CD14-positive monocyte (primary cell): ENCODE measurements around the gene TTLL10. TPM values are rescaled to one million over a fixed set of nuclear protein-coding genes. Genes with fewer than 3 reads are reported as not detected.

Experiments
- DNase-seq, 3 donors: peaks; one replicate each; pipeline ENCODE4 v3.0.0-alpha.2; 2011 to 2022
- H2AFZ ChIP-seq: 2 replicates; pipeline ENCODE4 v1.6.0; 2012; ENCODE audit warnings: mild to moderate bottlenecking, low read depth, low read length, inconsistent platforms; ENCODE audit not compliant: insufficient read depth, poor library complexity, severe bottlenecking
- H3K27ac ChIP-seq, 2 donors: 1 replicate in 1 of 2; 2 replicates in 1 of 2; pipeline ENCODE4 v1.5.1; 2012 to 2013; ENCODE audit warnings: low read length in 2 of 2, control low read depth in 1 of 2, inconsistent platforms in 1 of 2, low read depth in 1 of 2, mild to moderate bottlenecking in 1 of 2
- H3K27me3 ChIP-seq, 2 donors: one replicate each; pipeline versions ENCODE4 v1.6.0 to v1.6.1; 2011 to 2013; ENCODE audit warnings: low read length in 2 of 2; ENCODE audit not compliant: control insufficient read depth in 2 of 2, insufficient read depth in 2 of 2
- H3K36me3 ChIP-seq, 2 donors: replicated peaks in 1 of 2; 1 replicate in 1 of 2; 2 replicates in 1 of 2; pipeline versions ENCODE4 v1.5.1 to v1.6.1; 2012 to 2013; ENCODE audit warnings: low read length in 2 of 2, control low read depth in 1 of 2, inconsistent platforms in 1 of 2, mild to moderate bottlenecking in 1 of 2; ENCODE audit not compliant: insufficient read depth in 2 of 2, control insufficient read depth in 1 of 2
- H3K4me1 ChIP-seq, 2 donors: 1 replicate in 1 of 2; 2 replicates in 1 of 2; pipeline versions ENCODE4 v1.5.1 to v1.6.1; 2012 to 2013; ENCODE audit warnings: low read length in 2 of 2, control low read depth in 1 of 2, inconsistent platforms in 1 of 2, mild to moderate bottlenecking in 1 of 2, moderate library complexity in 1 of 2; ENCODE audit not compliant: insufficient read depth in 2 of 2, control insufficient read depth in 1 of 2
- H3K4me2 ChIP-seq: replicated peaks from 2 replicates; pipeline ENCODE3; 2012; ENCODE audit warnings: low read length, moderate library complexity, mild to moderate bottlenecking; ENCODE audit not compliant: poor library complexity, severe bottlenecking; ENCODE audit errors: extremely low read depth
- H3K4me3 ChIP-seq, 3 experiments: fragments of 200-600 bp in 1 of 3; sonication (generic) in 1 of 3; replicated peaks in 1 of 3; 1 replicate in 2 of 3; 2 replicates in 1 of 3; pipeline ENCODE4 v1.5.1; 2011 to 2013; ENCODE audit warnings: low read length in 3 of 3, mild to moderate bottlenecking in 3 of 3, control low read depth in 2 of 3, low read depth in 2 of 3, inconsistent platforms in 1 of 3, moderate library complexity in 1 of 3
- H3K79me2 ChIP-seq: 2 replicates; pipeline ENCODE4 v1.6.0; 2012; ENCODE audit warnings: mild to moderate bottlenecking, control low read depth, inconsistent platforms, low read length, moderate library complexity; ENCODE audit not compliant: insufficient read depth
- H3K9ac ChIP-seq: 2 replicates; pipeline ENCODE4 v1.6.0; 2017; ENCODE audit warnings: low read length, mild to moderate bottlenecking; ENCODE audit not compliant: insufficient read depth, poor library complexity, severe bottlenecking
- H3K9me3 ChIP-seq, 2 donors: replicated peaks in 1 of 2; 1 replicate in 1 of 2; 2 replicates in 1 of 2; pipeline versions ENCODE4 v1.5.1 to v1.6.1; 2012 to 2013; ENCODE audit warnings: low read length in 2 of 2, control low read depth in 1 of 2; ENCODE audit not compliant: control insufficient read depth in 1 of 2, insufficient read depth in 1 of 2
- H4K20me1 ChIP-seq: 2 replicates; pipeline ENCODE4 v1.6.0; 2012; ENCODE audit warnings: mild to moderate bottlenecking, low read length, control low read depth, moderate library complexity; ENCODE audit not compliant: insufficient read depth
- H3K27ac Mint-ChIP-seq, 7 donors: one replicate each; pipeline ENCODE4 v1.8.0; 2020; ENCODE audit warnings: mild to moderate bottlenecking in 7 of 7, mixed read lengths in 7 of 7, moderate library complexity in 6 of 7, inconsistent platforms in 2 of 7
- H3K27me3 Mint-ChIP-seq, 3 donors: one replicate each; pipeline ENCODE4 v1.8.0; 2021 to 2022; ENCODE audit warnings: low read depth in 3 of 3, mild to moderate bottlenecking in 3 of 3, mixed read lengths in 3 of 3, moderate library complexity in 3 of 3, inconsistent platforms in 1 of 3
- H3K36me3 Mint-ChIP-seq, 2 donors: one replicate each; pipeline ENCODE4 v1.8.0; 2020; ENCODE audit warnings: mixed read lengths in 2 of 2, inconsistent platforms in 1 of 2, mild to moderate bottlenecking in 1 of 2
- H3K4me1 Mint-ChIP-seq: one replicate; pipeline ENCODE4 v1.8.0; 2020; ENCODE audit warnings: mild to moderate bottlenecking, mixed read lengths
- H3K4me3 Mint-ChIP-seq, 2 donors: one replicate each; pipeline ENCODE4 v1.8.0; 2020; ENCODE audit warnings: mild to moderate bottlenecking in 2 of 2, mixed read lengths in 2 of 2, moderate library complexity in 1 of 2
- H3K9me3 Mint-ChIP-seq, 7 donors: one replicate each; pipeline ENCODE4 v1.8.0; 2020 to 2022; ENCODE audit warnings: mixed read lengths in 7 of 7, mild to moderate bottlenecking in 6 of 7, moderate library complexity in 6 of 7, inconsistent platforms in 2 of 7
- WGBS: methylation state at CpG from one replicate; pipeline ENCODE4 v1.1.5; 2013; ENCODE audit warnings: missing lambda C conversion rate; ENCODE audit not compliant: insufficient coverage; 5-methylcytosine and 5-hydroxymethylcytosine counted together
- intact Hi-C, 2 donors: fragments of 100-400 bp; cut with micrococcal nuclease; formaldehyde crosslinking; loops; one replicate each; pipeline versions ENCODE4 v1.15.0 to v1.15.1; 2023
- polyA plus RNA-seq, 3 donors: library from polyadenylated mRNA; depleted of rRNA in 1 of 3; unstranded in 2 of 3; stranded (reverse) in 1 of 3; fragments of 300-500 nt in 2 of 3; fragments of >200 nt in 1 of 3; fragmentation: Illumina TruSeq in 2 of 3; gene quantifications; 1 replicate in 2 of 3; 2 replicates in 1 of 3; pipeline ENCODE4 v1.2.3, GENCODE V29; 2012 to 2021
- TF ChIP-seq, protein P1 (sequence below): fragments of 200-600 bp; IDR thresholded peaks from one replicate; pipeline ENCODE4 v1.8.0; 2022; ENCODE audit warnings: antibody characterized with exemption, mild to moderate bottlenecking

The TTLL10 gene
- polyA plus RNA-seq, 3 donors: 0.06 TPM; not detected in 2

DNA sequence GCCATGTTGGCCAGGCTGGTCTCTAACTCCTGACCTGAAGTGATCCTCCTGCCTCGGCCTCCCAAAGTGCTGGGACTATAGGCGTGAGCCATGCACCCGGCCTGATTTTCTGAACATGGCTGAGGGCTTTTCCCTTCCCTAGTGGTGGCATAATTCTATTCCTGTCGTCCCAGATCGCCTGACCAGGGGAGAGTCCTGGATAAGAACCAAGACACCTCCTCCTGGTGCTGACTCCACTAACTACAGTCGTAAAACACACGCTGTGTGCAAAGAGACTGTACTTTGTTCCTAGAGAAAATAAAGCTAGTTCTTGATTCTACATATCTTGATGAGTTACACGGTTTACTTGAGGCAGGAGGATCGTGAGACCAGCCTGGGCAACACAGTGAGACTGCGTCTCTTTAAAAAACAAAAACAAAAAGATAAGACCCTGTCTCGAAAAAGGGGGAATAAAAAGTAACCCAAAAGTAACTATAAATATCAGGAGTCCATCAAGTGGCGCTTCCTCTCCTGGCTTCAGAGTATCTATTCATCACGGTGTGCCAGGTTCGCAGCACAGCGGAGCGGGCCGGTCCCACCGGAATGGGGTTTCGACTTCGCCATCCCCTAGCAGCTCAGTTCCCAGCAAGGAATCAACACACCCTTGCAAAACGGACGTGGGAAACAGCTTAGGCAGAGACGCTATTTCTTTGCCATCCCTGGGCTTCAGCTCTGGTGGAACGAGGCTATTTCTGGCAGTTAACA, 57.1 kb downstream of the TTLL10 start:
- no peaks in the 10 kb centered on the region for H3K27me3 ChIP-seq
- Mint-ChIP-seq H3K9me3 (peaks cover 0 to 3% (median 0%) of the 10 kb centered on the region in 7 donors), H3K36me3 (peaks cover 30 to 51% of the 10 kb centered on the region in 2 donors), H3K27me3 (no peaks in the 10 kb centered on the region), H3K4me3 (peak overlapping the region; percentile 91 to 96), H3K27ac (peak overlapping the region; percentile 72 to 96 (median 86)), H3K4me1 (peaks cover 33% of the 10 kb centered on the region)
- no peaks in the 10 kb centered on the region for H3K9me3 ChIP-seq
- 15% methylated on average over 19 of the region's 24 CpGs for WGBS
- no peak for DNase-seq
- peak overlapping the region; percentile 52 to 90 for H3K27ac ChIP-seq
- peaks cover 55% of the 10 kb centered on the region for H4K20me1 ChIP-seq
- peak overlapping the region; percentile 97 for H3K9ac ChIP-seq
- peak overlapping the region; percentile 83 for H2AFZ ChIP-seq
- H3K4me1 ChIP-seq: peaks cover 19 to 31% of the 10 kb centered on the region in 2 donors
- intact Hi-C loops: loop anchor here (2.0 to 10.0 kb wide), 3 partner anchors 114 to 196 kb away; partner anchors contain the start of gene C1orf159 (in 2 of the 2)
- H3K36me3 ChIP-seq: peaks cover 34 to 38% of the 10 kb centered on the region in 2 donors
- TF ChIP-seq, protein P1, sequence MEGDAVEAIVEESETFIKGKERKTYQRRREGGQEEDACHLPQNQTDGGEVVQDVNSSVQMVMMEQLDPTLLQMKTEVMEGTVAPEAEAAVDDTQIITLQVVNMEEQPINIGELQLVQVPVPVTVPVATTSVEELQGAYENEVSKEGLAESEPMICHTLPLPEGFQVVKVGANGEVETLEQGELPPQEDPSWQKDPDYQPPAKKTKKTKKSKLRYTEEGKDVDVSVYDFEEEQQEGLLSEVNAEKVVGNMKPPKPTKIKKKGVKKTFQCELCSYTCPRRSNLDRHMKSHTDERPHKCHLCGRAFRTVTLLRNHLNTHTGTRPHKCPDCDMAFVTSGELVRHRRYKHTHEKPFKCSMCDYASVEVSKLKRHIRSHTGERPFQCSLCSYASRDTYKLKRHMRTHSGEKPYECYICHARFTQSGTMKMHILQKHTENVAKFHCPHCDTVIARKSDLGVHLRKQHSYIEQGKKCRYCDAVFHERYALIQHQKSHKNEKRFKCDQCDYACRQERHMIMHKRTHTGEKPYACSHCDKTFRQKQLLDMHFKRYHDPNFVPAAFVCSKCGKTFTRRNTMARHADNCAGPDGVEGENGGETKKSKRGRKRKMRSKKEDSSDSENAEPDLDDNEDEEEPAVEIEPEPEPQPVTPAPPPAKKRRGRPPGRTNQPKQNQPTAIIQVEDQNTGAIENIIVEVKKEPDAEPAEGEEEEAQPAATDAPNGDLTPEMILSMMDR: no peak
- peak overlapping the region; percentile 90 for H3K4me2 ChIP-seq
- H3K4me3 ChIP-seq: peak overlapping the region; percentile 86 to 88 (median 87)
- peaks cover 77% of the 10 kb centered on the region for H3K79me2 ChIP-seq

DNA sequence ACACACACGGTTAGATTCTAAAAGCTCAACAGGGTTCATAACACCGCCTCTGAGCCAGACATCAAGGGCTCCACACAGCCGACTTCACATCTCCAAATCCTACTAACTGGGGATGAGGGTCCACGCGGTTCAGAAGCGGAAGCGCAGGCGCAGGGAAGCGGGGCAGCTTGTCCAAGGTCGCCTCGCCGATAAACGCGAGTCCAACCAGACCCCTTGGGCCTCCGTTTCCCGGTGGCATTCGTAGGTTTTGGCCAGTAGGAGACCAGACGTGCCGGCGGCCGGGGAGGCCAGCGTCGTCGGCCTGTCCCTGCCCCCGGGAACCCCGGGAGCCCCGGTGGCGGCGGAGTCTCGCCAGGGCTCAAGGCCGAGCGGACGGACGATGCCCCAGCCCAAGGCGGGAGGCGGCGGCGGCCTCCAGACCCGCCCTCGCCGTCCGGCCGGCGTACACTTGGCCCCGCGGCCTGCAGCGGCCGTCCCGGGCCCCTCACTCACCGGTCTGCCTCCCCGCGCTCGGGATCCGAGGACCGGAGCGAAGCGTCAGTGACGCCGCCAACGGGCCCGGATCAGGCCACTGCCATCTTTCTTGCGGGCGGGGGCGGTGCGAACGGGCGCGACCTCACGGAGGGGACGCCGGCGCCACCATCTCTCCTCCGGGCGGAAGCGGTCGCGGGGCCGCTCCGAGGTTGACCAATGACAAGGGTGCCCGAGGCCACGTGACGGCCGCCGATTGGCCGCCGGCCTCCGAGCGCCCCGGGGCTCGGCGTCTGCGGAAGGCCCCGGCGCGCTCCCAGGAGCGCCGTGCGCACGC, 57.9 kb downstream of the TTLL10 start, which contains the start of gene SDF4:
Gene SDF4, minus strand, starts transcription at position 602 of the 808 bp plus-strand sequence. CDS start 3,229 bp downstream, outside the sequence.
- intact Hi-C loops: loop anchor here (2.0 to 10.0 kb wide), 3 partner anchors 114 to 197 kb away; partner anchors contain the start of gene C1orf159 (in 2 of the 2)
- TF ChIP-seq, protein P1: no peak
- peak; percentile 94 to 98 (median 96) for DNase-seq
- Histone ChIP-seq H3K79me2 (peaks cover 69% of the 10 kb centered on the region), H2AFZ (peak within 1 kb of the TSS; percentile 83), H4K20me1 (peaks cover 48% of the 10 kb centered on the region), H3K4me3 (peak within 1 kb of the TSS; percentile 86 to 88 (median 87)), H3K36me3 (peaks cover 26 to 31% of the 10 kb centered on the region in 2 donors), H3K27me3 (no peaks in the 10 kb centered on the region), H3K9ac (peak within 1 kb of the TSS; percentile 97), H3K4me1 (peaks cover 19 to 31% of the 10 kb centered on the region in 2 donors), H3K9me3 (no peaks in the 10 kb centered on the region), H3K27ac (peak within 1 kb of the TSS; percentile 52 to 90), H3K4me2 (peak within 1 kb of the TSS; percentile 90)
- H3K36me3 Mint-ChIP-seq: peaks cover 25 to 44% of the 10 kb centered on the region in 2 donors
- H3K4me3 Mint-ChIP-seq: peak within 1 kb of the TSS; percentile 91 to 96
- peaks cover 33% of the 10 kb centered on the region for H3K4me1 Mint-ChIP-seq
- WGBS: under 1% methylated on average over 99 of the region's 99 CpGs
- peak within 1 kb of the TSS; percentile 81 to 96 (median 86) for H3K27ac Mint-ChIP-seq
- H3K9me3 Mint-ChIP-seq: peaks cover 0 to 3% (median 0%) of the 10 kb centered on the region in 7 donors
- peaks cover 0 to 3% (median 0%) of the 10 kb centered on the region in 3 donors for H3K27me3 Mint-ChIP-seq
